ENCODE data around the gene F11R.
"Not testable (repeated sequence)": the region's sequence is repeated elsewhere in the genome, so short reads cannot be mapped to it uniquely, and the experiment has no call there.

The F11R gene

DNA sequence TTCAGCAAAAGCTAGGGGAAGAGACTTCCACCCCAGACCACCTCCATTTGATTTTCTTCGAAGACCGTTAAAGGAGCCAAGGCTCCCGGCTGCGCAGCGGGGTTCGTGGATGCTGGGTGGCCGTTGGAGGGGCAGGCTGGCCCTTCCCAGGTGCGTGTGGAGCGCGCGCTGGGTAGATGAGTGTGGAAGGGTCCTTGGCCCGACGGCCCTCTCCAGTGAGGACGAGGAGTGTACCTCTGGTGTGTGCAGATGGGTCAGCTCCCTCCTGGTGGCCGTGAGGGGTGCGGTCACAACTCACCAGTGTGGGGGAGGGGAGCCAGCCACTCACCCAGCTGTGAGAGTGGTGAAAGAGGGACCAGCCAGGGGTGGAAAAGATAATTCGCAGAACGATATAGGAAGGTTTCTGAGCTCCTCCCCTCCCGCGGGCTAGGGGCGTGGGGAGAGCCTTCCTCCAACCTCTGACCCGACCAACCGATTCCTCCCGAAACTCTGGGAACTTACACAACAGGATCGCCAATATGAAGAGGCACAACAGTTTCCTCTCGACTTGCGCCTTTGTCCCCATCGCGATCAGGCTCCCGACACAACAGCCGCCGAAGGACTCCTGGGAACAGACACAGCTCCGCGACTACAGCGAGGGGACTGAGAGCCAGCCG, at the start of gene F11R:
Gene F11R, minus strand, starts transcription at position 644 of the 656 bp plus-strand sequence. Its CDS starts 79 bp downstream, at position 565.
- peak; percentile 40 for DNase-seq
- peak within 1 kb of the TSS; percentile 82 for H3K27ac Mint-ChIP-seq
- H3K27me3 Mint-ChIP-seq, result no peaks in the 10 kb centered on the region
- ATAC-seq, result peak; percentile 31
- peak within 1 kb of the TSS; percentile 87 for H3K4me3 Mint-ChIP-seq
- no peaks in the 10 kb centered on the region for H3K9me3 Mint-ChIP-seq
- peaks cover 42% of the 10 kb centered on the region for H3K4me1 Mint-ChIP-seq
- peaks cover 6% of the 10 kb centered on the region for H3K36me3 Mint-ChIP-seq (ENCODE audit: low read depth)

DNA sequence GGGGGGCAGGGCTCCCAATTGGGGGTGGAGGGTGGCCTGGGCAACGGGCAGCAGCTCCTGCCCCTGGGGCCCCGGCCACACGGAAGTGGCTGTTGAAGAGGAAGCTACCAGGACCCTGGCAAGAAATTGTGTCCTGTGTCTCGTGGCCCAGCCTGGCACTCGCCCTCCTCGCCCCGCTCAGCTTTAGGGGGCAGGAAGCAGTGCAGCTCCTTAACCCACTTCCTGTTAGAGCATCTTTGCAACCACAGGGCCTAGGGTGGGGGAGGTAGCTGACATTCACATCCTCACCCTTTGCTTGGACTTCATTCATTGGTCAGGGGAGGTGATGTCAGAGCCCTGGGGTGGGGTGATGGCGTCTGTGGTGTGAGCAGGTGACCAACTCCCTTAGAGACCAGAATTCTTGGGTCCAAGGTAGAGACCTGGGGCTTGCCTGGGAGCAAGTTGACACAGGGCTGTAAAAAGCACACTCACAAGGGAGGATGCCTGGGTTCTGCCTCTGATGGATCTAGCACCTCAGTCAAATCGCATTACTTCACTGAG, 48.8 kb upstream of the F11R start, which contains the start of gene ARHGAP30:
Gene ARHGAP30, minus strand, starts transcription at position 161 of the 540 bp plus-strand sequence. CDS start 267 bp downstream, outside the sequence.
- Mint-ChIP-seq H3K9me3 (no peaks in the 10 kb centered on the region), H3K4me1 (peaks cover 62% of the 10 kb centered on the region), H3K27ac (peak within 1 kb of the TSS; percentile 97), H3K36me3 (ENCODE audit: low read depth) (peaks cover 20% of the 10 kb centered on the region), H3K4me3 (peak within 1 kb of the TSS; percentile 99), H3K27me3 (no peaks in the 10 kb centered on the region)
- ATAC-seq, result peak; percentile 83
- DNase-seq, result peak; percentile 85

DNA sequence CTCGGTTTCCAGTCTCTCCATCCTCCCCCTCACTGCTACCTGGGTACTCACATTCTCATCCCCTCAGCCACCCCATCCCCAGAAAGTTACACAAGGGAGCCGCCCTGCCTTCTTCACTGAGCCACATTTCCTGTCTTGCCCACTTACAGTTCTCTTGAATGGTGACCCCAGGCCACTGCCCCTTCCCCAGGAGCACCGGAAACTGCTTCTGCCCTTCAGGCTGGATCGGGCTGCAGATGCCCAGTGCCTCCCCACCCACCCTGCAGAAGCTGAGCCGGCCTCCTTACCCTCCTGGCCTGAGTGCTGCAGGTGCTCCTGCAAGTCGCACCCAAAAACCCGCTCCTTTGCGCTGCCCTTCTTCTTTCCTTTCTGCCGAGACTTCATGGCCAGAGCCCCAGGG, 48.3 kb upstream of the F11R start:
- peak; percentile 27 for DNase-seq
- H3K4me3 Mint-ChIP-seq, result peak overlapping the region; percentile 99
- peaks cover 67% of the 10 kb centered on the region for H3K4me1 Mint-ChIP-seq
- peaks cover 26% of the 10 kb centered on the region for H3K36me3 Mint-ChIP-seq (ENCODE audit: low read depth)
- peak overlapping the region; percentile 97 for H3K27ac Mint-ChIP-seq
- ATAC-seq, result no peak
- no peaks in the 10 kb centered on the region for H3K9me3 Mint-ChIP-seq
- H3K27me3 Mint-ChIP-seq, result no peaks in the 10 kb centered on the region

DNA sequence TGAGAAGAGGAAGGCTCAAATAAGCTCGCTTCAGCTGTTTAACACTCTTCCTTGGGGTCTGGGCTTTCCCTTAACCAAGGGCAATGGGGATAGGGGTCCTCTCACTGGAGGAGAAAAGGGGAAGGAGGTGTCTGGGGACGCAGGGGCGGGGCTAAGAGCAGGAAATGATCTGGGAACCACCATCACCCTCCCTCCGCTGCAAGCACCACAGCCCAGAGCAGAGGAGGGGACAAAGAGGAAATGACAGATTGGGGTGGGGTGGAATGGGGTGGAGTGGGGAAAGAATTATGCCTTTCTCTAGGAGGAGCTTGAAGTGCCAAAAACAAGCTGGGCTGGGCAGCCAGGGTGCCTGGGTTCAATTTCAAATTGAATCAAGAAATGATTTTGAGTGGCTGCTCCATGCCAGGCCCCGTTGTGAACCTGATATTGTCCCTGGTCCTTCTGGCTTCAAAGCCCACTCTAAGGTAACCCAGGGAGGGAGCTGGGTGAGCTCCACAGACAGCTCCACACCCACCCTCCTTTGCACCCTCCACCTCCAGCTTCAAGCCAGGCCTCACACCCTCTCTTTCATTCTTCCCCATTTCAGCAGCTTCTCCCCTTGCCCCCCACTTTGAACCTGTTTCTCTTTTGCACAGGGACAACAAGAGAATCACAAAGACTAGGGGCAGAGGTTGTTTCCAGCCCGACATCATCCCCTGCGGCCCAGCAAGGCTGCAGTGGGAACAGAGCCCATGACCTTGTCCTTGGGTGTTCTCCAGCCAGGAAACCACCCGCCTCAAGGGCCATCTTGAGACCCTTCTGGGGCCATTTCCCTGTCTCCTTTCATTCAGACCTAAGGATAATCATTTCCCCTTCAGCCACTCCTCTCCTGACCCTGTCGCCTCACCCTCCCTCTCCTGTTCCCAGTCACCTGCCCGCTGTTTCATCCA, 47.6 kb upstream of the F11R start:
- Mint-ChIP-seq H3K4me1 (peaks cover 73% of the 10 kb centered on the region), H3K9me3 (no peaks in the 10 kb centered on the region), H3K27ac (peak overlapping the region; percentile 97), H3K4me3 (peak overlapping the region; percentile 99), H3K27me3 (no peaks in the 10 kb centered on the region), H3K36me3 (ENCODE audit: low read depth) (peaks cover 31% of the 10 kb centered on the region)
- ATAC-seq (peak; percentile 83), DNase-seq (peak; percentile 88)

DNA sequence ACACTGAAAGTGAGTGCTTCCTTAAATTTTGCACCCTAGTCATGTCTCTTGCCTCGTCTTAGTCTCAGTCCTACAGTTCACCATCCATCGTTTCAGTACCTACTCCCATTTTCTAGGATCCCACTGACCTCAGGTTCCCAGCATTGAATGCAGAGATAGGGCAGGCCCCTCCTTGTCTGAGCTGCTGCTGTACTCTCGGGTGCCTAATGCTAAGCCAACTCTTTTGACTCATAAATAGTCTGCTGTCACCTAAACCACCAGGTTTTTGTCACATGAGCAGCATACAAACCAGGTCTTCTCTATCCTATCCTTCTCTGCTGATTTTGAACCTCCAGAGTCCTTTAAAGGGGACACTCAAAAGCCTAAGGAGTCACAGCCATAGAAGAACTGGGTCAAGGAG, 45.7 kb upstream of the F11R start:
- no peaks in the 10 kb centered on the region for H3K27me3 Mint-ChIP-seq

DNA sequence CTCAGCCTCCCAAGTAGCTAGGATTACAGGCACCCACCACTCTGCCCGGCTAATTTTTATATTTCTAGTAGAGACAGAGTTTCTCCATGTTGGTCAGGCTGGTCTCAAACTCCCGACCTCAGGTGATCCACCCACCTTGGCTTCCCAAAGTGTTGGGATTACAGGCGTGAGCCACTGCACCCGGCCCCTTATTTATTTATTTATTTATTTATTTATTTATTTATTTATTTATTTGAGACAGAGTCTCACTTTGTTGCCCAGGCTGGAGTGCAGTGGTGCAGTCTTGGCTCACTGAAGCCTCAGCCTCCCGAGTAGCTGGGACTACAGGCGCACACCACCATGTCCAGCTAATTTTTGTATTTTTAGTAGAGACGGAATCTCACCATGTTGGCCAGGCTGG, 44.7 kb upstream of the F11R start:
- Mint-ChIP-seq H3K36me3 (ENCODE audit: low read depth) (peaks cover 43% of the 10 kb centered on the region), H3K4me1 (peaks cover 80% of the 10 kb centered on the region), H3K27ac (peak overlapping the region; percentile 75), H3K4me3 (peak overlapping the region; percentile 29)
- H3K27me3 Mint-ChIP-seq, ATAC-seq, H3K9me3 Mint-ChIP-seq, DNase-seq: not testable (repeated sequence)

More for the DNA sequence above, 45.7 kb upstream of the F11R start:
- H3K4me1 Mint-ChIP-seq, result peaks cover 82% of the 10 kb centered on the region
- no peak for DNase-seq
- no peaks in the 10 kb centered on the region for H3K9me3 Mint-ChIP-seq
- peak; percentile 16 for ATAC-seq
- peaks cover 40% of the 10 kb centered on the region for H3K36me3 Mint-ChIP-seq (ENCODE audit: low read depth)
- peak overlapping the region; percentile 99 for H3K4me3 Mint-ChIP-seq
- H3K27ac Mint-ChIP-seq, result peak overlapping the region; percentile 97

DNA sequence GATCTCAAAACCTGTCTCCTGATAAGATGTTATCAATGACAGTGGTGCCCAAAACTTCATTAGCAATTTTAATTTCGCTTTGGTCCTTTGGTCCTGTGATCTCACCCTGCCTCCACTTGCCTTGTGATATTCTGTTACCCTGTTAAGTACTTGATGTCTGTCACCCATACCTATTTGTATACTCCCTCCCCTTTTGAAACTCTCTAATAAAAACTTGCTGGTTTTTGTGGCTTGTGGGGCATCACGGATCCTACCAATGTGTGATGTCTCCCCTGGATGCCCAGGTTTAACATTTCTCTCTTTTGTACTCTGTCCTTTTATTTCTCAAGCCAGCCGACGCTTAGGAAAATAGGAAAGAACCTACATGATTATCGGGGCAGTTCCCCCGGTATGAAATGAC, 43.0 kb upstream of the F11R start:
- Mint-ChIP-seq H3K27ac (peak overlapping the region; percentile 85), H3K4me1 (peaks cover 86% of the 10 kb centered on the region), H3K4me3 (peak overlapping the region; percentile 66), H3K36me3 (ENCODE audit: low read depth) (peaks cover 46% of the 10 kb centered on the region)
- ATAC-seq, DNase-seq, H3K9me3 Mint-ChIP-seq, H3K27me3 Mint-ChIP-seq: not testable (repeated sequence)

DNA sequence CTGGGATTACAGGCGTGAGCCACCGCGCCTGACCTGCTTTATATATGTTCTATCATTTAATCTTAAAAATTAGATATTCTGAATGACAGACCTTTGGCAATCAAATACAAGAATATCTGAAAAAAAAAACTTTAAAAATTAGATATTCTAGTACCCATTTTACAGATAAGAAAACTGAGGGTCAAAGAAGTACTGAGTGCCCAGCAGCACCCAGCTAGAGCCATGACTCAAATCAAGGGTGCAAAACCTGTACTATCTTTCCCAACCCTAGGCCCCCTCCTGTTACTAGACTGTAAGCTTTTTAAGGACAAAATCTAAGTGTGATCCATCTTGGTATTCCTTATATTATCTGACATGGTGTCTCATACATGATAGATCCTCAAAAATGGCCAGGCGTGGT, 40.5 kb upstream of the F11R start:
- H3K4me1 Mint-ChIP-seq, result peaks cover 69% of the 10 kb centered on the region
- no peaks in the 10 kb centered on the region for H3K27me3 Mint-ChIP-seq
- no peak overlapping the region for H3K27ac Mint-ChIP-seq
- H3K4me3 Mint-ChIP-seq, result no peak overlapping the region
- DNase-seq, result no peak
- no peaks in the 10 kb centered on the region for H3K9me3 Mint-ChIP-seq
- H3K36me3 Mint-ChIP-seq (ENCODE audit: low read depth), result peaks cover 45% of the 10 kb centered on the region
- no peak for ATAC-seq

DNA sequence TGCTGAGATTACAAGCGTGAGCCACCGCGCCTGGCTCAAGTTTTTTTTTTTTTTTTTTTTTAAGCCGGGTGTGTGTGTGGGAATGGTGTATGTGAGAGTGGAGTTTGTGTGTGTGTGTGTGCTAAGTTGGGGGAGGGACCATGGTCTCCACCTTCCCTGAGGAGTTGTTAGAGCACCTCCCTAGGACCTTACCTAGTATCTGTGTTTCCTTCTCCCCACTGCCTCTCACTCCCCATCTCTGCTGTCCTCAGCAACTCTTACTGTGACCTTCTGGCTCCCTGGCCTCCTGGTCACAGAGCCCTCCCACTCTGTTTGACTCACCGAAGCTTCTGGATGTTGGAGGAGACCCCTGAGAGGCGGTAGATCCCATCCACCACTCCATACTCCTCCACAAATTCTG, 38.3 kb upstream of the F11R start:
- Mint-ChIP-seq H3K27ac (peak overlapping the region; percentile 71), H3K9me3 (no peaks in the 10 kb centered on the region), H3K4me1 (peaks cover 51% of the 10 kb centered on the region), H3K27me3 (no peaks in the 10 kb centered on the region), H3K4me3 (no peak overlapping the region), H3K36me3 (ENCODE audit: low read depth) (peaks cover 48% of the 10 kb centered on the region)
- DNase-seq (no peak), ATAC-seq (peak; percentile 57)

DNA sequence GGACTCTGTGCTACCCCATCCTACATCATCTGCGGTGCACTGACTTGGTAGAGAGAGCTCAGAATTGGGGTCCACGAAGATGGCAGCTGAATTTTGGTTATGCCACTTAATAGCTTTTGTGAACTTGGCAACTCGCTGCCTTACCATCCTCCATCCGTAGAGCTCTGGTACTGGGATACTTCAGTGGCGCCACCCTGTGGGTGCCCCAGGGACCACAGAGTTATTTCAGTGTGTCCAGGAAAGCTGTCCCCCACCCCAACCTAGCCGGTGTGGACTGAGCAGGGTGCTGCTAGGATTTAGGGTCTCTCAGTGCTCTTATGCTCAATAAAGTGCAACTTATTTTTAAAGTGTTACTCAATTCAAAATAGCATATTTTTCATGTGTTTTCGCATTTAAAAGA, 33.9 kb upstream of the F11R start:
- ATAC-seq (no peak), DNase-seq (no peak)
- H3K27ac Mint-ChIP-seq, result no peak overlapping the region
- no peaks in the 10 kb centered on the region for H3K9me3 Mint-ChIP-seq
- no peaks in the 10 kb centered on the region for H3K27me3 Mint-ChIP-seq
- no peak overlapping the region for H3K4me3 Mint-ChIP-seq
- peaks cover 62% of the 10 kb centered on the region for H3K36me3 Mint-ChIP-seq (ENCODE audit: low read depth)
- peaks cover 18% of the 10 kb centered on the region for H3K4me1 Mint-ChIP-seq

DNA sequence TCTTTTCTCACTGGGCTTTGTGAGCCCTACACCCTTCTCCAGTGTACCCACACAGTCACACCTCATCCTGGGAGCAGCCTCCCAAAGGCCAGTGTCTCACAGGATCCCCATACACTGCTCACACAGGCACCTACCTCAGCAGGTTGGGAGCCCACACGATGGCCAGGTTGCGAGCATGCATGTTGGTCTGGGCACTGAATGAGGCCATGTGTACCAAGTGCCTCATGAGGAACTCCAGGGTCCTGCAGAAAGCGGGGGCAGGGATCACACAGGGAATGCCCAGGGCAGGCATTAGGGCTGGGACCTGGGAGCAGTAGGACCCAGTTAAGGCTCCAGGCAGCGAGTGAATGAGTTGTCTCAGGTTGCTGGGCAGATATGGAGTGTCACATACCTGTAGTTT, 33.3 kb upstream of the F11R start:
- H3K4me3 Mint-ChIP-seq, result no peak overlapping the region
- H3K27me3 Mint-ChIP-seq, result no peaks in the 10 kb centered on the region
- ATAC-seq, result no peak
- DNase-seq, result no peak
- peak overlapping the region; percentile 31 for H3K27ac Mint-ChIP-seq
- H3K9me3 Mint-ChIP-seq, result no peaks in the 10 kb centered on the region
- H3K36me3 Mint-ChIP-seq (ENCODE audit: low read depth), result peaks cover 61% of the 10 kb centered on the region
- peaks cover 12% of the 10 kb centered on the region for H3K4me1 Mint-ChIP-seq

DNA sequence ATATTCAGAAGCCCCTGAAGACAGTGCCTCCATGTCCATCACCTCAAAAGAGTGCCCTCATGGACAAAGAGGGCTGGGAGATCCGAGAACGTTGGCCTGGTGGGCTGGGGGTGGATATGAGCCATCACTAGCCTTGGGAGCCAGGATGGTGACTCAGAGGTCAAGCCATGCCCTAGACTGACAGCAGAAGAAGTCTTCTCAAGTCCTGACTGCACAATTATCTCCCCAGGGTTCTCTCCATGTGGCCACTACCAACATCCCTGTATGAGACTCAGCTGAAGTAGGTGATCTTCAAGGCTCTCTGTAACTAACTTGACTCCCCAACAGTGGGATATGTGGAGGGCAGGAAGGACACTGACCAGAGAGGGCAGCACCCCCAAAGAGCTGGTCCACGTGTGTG, 31.9 kb upstream of the F11R start:
- DNase-seq (no peak), ATAC-seq (no peak)
- peaks cover 14% of the 10 kb centered on the region for H3K4me1 Mint-ChIP-seq
- peak overlapping the region; percentile 49 for H3K27ac Mint-ChIP-seq
- H3K9me3 Mint-ChIP-seq, result no peaks in the 10 kb centered on the region
- no peak overlapping the region for H3K4me3 Mint-ChIP-seq
- H3K27me3 Mint-ChIP-seq, result no peaks in the 10 kb centered on the region
- H3K36me3 Mint-ChIP-seq (ENCODE audit: low read depth), result peaks cover 70% of the 10 kb centered on the region

DNA sequence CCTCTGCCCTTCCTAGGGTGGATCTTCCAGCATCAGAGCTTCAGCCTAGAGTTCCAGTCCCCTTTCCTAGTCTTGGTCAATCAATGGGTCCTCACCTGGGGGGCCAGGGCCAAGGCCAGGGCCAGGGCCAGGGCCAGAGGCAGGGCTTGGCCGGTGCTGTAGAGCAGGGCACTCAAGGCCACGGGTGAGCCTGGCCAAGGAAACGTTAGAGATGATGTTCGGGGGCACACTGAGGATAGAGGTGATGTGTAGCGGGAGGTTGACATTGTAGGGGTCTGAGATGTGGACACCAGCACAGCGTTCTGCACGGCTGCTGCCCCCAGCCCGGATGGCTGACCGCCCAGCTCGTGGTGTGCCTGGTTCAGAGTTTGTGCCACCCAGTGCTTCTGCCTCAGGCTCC, 30.3 kb upstream of the F11R start:
- Mint-ChIP-seq H3K36me3 (ENCODE audit: low read depth) (peaks cover 70% of the 10 kb centered on the region), H3K4me1 (peaks cover 21% of the 10 kb centered on the region), H3K4me3 (no peak overlapping the region), H3K27ac (no peak overlapping the region), H3K9me3 (peaks cover 4% of the 10 kb centered on the region), H3K27me3 (no peaks in the 10 kb centered on the region)
- ATAC-seq (no peak), DNase-seq (no peak)

DNA sequence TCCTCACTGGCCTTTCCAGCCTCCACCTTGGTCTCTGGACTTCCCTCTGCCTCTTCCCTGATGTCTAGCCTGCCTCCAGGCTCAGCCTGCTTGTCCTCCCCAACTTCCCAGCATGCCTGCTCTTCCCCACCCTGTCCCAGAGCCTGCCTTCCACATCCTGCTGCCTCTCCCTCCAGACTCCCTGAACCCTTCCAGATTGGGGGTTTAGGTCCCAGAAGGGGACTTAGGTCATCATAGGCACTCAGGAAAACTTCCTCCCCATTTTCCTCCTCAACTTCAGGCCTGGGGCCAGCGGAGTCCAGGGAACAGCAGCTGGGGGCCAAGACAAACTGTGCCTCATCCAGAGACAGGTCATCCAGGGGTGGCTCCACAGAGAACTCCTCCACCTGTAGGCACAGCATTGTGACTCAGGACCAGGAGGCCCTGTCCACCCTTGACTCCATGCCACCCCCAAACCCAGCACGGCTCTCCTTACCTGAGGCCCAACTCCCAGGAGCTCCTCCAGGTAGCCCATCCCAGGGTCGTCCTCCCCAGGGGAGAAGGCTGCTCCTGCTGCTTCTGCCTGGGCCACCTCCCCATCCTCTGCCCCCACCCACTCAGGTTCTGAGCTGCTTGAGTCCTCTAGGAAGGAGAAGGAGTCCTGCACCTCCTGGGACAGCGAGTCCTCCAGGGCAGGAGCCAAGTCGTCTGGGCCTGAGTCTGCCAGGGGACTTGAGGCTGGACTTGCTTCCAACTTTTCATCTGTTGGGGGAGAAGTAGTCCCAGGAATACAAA, 28.2 kb upstream of the F11R start:
- H3K9me3 Mint-ChIP-seq, result peaks cover 4% of the 10 kb centered on the region
- H3K27me3 Mint-ChIP-seq, result no peaks in the 10 kb centered on the region
- no peak for ATAC-seq
- peak overlapping the region; percentile 0 for H3K27ac Mint-ChIP-seq
- H3K4me1 Mint-ChIP-seq, result peaks cover 35% of the 10 kb centered on the region
- H3K36me3 Mint-ChIP-seq (ENCODE audit: low read depth), result peaks cover 77% of the 10 kb centered on the region
- no peak overlapping the region for H3K4me3 Mint-ChIP-seq
- DNase-seq, result no peak

Measured in activated naive CD8-positive, alpha-beta T cell treated with anti-CD3 and anti-CD28 coated beads, Interleukin-2, amount 50 U/mL, for 24 hours (primary cell).